Activated CD4-positive, alpha-beta memory T cell treated with anti-CD3 and anti-CD28 coated beads, Interleukin-2, amount 10 ng/mL, durations not matched to agents 7 days and 5 days (primary cell): ENCODE results near the gene OR10H4. TPM values are rescaled to one million over a fixed set of nuclear protein-coding genes. Genes with fewer than 3 reads are reported as not detected.
"Not testable (repeated sequence)": the region's sequence is repeated elsewhere in the genome, so short reads cannot be mapped to it uniquely, and the experiment has no call there.

ENCODE experiments used
- CTCF ChIA-PET: fragments of 350-600 bp; sonication (Branson Sonifier 250); formaldehyde crosslinking; loops from one replicate; lab custom pipeline; 2021; ENCODE audit warnings: antibody characterized with exemption, inconsistent platforms; lab: Charles Lee
- POLR2A ChIA-PET: fragments of 350-600 bp; sonication (Branson Sonifier 250); formaldehyde crosslinking; loops from one replicate; lab custom pipeline; 2021; ENCODE audit warnings: antibody characterized with exemption; lab: Charles Lee
- DNase-seq: peaks from one replicate; pipeline ENCODE4 v3.0.0-alpha.2; 2020
- H3K27ac Mint-ChIP-seq: one replicate; pipeline ENCODE4 v1.8.0; 2021; ENCODE audit warnings: mild to moderate bottlenecking, mixed read lengths
- H3K27me3 Mint-ChIP-seq: one replicate; pipeline ENCODE4 v1.8.0; 2021; ENCODE audit warnings: mixed read lengths
- H3K36me3 Mint-ChIP-seq: one replicate; pipeline ENCODE4 v1.8.0; 2021; ENCODE audit warnings: low read depth, mixed read lengths
- H3K4me1 Mint-ChIP-seq: one replicate; pipeline ENCODE4 v1.8.0; 2021; ENCODE audit warnings: mixed read lengths
- H3K4me3 Mint-ChIP-seq: one replicate; pipeline ENCODE4 v1.8.0; 2021; ENCODE audit warnings: mild to moderate bottlenecking, mixed read lengths
- H3K9me3 Mint-ChIP-seq: one replicate; pipeline ENCODE4 v1.8.0; 2021; ENCODE audit warnings: mixed read lengths
- total RNA-seq, 2 experiments: library from RNA; stranded (reverse); gene quantifications; one replicate each; pipeline ENCODE4 v1.2.3, GENCODE V29; 2021

OR10H4 gene
- total RNA-seq, 2 experiments from 2014 or later = not detected

DNA sequence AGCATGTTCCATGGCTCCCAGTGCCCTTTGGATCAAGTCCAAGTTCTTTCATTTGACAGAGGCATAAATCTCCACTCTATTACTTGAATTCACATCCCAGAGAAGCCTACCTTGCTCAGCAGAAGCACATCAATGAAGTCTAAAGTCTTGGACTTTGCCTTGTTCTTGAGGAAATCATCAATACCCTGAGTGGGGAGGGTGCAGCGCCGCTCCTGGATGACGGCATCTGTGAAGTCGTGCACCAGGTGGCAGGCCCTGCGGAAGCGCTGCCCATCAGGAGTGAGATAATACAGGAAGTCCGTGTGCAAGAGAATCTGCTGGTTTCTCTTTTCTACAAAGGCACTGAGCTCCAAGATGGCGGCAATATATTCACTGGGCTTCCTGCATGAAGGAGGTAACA is 25.1 kb upstream of the OR10H4 start:
- CTCF ChIA-PET = no interaction called here
- POLR2A ChIA-PET = no interaction called here
- Mint-ChIP-seq H3K27me3 (peaks cover 20% of the 10 kb centered on the region), H3K9me3 (no peaks in the 10 kb centered on the region), H3K36me3 (no peaks in the 10 kb centered on the region), H3K4me3 (no peak overlapping the region), H3K4me1 (no peaks in the 10 kb centered on the region), H3K27ac (no peak overlapping the region)
- no peak for DNase-seq

DNA sequence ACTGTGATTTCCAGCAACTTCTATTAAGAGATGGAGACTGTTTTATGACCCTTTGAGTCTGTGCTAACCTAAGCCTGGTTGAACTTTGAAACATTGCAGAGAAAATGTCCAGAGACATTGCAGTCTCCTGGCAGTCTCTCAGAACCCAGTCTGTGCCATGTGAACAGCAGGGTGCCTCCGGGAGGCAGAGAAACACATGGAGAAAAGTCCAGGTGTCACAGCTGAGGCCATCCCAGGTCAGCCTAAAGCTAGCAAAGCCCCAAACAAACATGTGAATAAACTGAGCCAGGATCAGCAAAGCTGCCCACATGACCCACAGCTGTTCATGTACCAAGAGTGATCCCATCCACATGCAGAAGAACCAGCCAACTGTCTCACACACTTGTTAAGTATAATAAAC is 22.3 kb upstream of the OR10H4 start:
- Mint-ChIP-seq H3K4me3 (no peak overlapping the region), H3K27me3 (peaks cover 11% of the 10 kb centered on the region), H3K27ac (no peak overlapping the region), H3K9me3 (peaks cover 11% of the 10 kb centered on the region), H3K36me3 (peaks cover 5% of the 10 kb centered on the region), H3K4me1 (no peaks in the 10 kb centered on the region)
- no peak for DNase-seq
- CTCF ChIA-PET = no interaction called here
- POLR2A ChIA-PET = no interaction called here

DNA sequence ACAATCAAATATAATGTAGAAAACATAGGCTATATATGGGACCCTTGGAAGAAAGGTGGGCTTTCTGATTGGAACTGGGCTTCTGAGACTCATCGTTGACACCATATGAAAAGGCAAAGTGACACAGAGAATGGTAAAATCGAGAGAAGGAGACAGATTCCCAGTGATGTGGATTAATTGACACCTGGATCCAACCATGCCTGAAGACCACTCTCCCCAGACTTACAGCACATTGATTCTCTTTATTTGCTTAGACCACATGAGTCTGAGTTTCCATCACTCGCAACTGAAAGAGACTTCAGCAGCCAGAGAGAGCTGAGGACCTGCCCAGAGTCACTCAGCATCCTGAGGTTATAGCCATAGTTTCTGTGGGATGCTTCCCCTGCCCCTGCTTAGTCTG is 20.5 kb upstream of the OR10H4 start:
- CTCF ChIA-PET = no interaction called here

DNA sequence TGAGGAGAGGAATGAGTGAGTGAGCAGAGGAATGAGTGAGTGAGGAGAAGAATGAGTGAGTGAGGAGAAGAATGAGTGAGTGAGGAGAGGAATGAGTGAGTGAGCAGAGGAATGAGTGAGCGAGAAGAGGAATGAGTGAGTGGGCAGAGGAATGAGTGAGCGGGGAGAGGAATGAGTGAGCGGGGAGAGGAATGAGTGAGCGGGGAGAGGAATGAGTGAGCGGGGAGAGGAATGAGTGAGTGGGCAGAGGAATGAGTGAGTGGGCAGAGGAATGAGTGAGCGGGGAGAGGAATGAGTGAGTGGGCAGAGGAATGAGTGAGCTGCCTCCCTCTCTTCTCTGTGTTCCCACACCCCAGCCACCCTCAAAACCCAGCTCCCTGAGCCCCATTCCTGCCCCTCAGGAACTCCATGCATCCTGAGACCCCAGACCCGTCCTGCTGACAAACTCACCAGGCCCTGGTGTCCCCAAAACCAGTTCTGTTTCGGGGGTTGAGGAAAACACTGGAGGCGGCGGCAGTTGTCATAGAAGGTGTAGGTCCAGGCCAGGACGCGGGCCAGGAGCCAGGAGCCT is 15.0 kb upstream of the OR10H4 start:
- H3K36me3 Mint-ChIP-seq, H3K4me3 Mint-ChIP-seq, H3K4me1 Mint-ChIP-seq, POLR2A ChIA-PET, H3K27me3 Mint-ChIP-seq, H3K27ac Mint-ChIP-seq, CTCF ChIA-PET: not testable (repeated sequence)
- peak; percentile 20 for DNase-seq
- peaks cover 11% of the 10 kb centered on the region for H3K9me3 Mint-ChIP-seq

More for the DNA sequence above, 20.5 kb upstream of the OR10H4 start:
- H3K4me3 Mint-ChIP-seq = no peak overlapping the region
- no peak overlapping the region for H3K27ac Mint-ChIP-seq
- peaks cover 11% of the 10 kb centered on the region for H3K9me3 Mint-ChIP-seq
- H3K36me3 Mint-ChIP-seq = peaks cover 5% of the 10 kb centered on the region
- DNase-seq = no peak
- peaks cover 10% of the 10 kb centered on the region for H3K27me3 Mint-ChIP-seq
- POLR2A ChIA-PET = no interaction called here
- H3K4me1 Mint-ChIP-seq = no peaks in the 10 kb centered on the region

DNA sequence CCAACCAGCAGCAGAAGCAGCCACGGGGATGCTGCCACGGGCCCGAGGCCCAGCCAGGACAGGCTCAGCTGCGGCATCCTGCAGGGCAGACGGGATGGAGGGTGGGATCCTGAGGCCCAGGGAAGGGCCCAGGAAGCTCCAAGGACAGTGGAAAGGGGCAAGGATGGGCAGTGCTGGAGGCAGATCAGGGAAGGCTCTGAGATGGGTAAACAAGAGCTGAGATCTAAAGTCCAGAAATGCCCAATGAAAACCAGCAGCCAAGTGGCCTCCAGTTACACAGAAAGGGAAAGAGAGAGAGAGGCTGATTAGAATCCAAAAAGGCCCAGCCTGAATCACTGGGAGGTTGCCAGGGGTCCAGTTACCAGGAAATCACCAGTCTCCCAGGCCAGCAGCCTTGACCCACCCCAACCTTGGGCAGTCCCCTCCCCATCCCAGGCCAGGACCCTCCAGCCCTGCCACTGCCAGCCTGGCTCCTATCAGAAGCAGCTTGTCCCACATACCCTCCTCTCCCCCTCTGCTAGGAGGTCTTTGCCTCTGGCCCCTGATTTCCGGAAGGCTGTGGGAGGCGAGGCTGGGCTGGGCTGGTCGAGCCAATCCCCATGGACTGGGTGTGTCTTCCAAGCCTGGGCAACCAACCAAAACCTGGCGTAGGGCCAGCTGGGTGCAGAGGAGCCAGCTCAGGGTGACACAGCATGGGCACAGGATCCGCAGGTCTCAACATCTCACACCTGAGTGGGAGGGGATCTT is 14.3 kb upstream of the OR10H4 start, which contains the start of gene CYP4F11:
Gene CYP4F11 (minus strand): TSS at position 198 of the 747 bp plus-strand sequence. CDS start 121 bp downstream, at position 77.
- Mint-ChIP-seq H3K36me3 (peaks cover 5% of the 10 kb centered on the region), H3K4me1 (no peaks in the 10 kb centered on the region), H3K4me3 (no peak within 1 kb of the TSS), H3K27me3 (peaks cover 7% of the 10 kb centered on the region), H3K27ac (no peak within 1 kb of the TSS), H3K9me3 (peaks cover 11% of the 10 kb centered on the region)
- DNase-seq = no peak
- ChIA-PET CTCF (no interaction called here), POLR2A (no interaction called here)

DNA sequence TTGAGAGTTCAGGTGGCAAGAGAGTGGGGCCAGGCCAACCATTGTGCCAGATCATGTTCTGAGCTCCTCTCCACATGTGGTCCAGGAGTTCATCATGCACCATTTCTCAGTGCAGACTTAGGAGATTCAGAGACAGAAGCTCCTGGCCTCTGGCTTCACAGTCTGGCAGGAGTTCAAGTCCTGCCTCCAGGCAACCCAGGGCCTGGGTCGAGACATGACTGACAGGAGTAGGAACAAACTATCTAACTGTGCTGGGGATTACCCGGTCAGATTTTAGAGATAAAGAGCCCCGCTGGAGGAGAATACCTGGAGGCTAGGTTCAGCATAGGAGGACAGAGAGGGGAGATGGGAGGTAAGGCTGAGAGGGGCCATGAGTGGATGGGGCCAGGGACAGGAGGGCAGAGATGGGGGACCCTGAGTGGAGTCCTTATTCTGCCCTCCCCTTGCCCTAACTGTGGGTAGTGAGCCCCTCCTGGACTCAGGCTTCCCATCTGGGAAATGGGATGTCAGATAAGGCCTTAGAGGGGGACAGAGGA is 13.6 kb upstream of the OR10H4 start:
- H3K27ac Mint-ChIP-seq = no peak overlapping the region
- H3K4me1 Mint-ChIP-seq = no peaks in the 10 kb centered on the region
- DNase-seq = no peak
- ChIA-PET POLR2A (no interaction called here), CTCF (no interaction called here)
- H3K36me3 Mint-ChIP-seq = peaks cover 5% of the 10 kb centered on the region
- H3K4me3 Mint-ChIP-seq = no peak overlapping the region
- H3K27me3 Mint-ChIP-seq = peaks cover 7% of the 10 kb centered on the region
- H3K9me3 Mint-ChIP-seq = peaks cover 7% of the 10 kb centered on the region

DNA sequence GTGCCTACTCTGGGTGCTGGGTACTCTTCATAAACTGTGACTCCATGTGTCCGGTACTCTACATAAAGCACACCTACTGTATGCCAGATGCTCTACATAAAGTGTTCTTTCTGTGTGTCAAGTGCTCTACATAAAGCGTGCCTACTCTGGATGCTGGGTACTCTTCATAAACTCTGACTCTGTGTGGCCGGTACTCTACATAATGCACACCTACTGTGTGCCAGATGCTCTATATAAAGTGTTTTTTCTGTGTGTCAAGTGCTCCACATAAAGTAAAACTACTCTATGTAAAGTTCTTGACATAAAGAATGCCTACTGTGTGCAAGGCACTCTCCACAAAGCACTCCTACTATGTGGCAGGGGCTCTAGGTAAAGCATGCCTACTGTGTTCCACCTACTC is 12.6 kb upstream of the OR10H4 start:
- no peaks in the 10 kb centered on the region for H3K4me1 Mint-ChIP-seq
- POLR2A ChIA-PET = no interaction called here
- no peak for DNase-seq
- peaks cover 3% of the 10 kb centered on the region for H3K27me3 Mint-ChIP-seq
- H3K36me3 Mint-ChIP-seq = peaks cover under 1% of the 10 kb centered on the region
- H3K27ac Mint-ChIP-seq = no peak overlapping the region
- H3K4me3 Mint-ChIP-seq = no peak overlapping the region
- CTCF ChIA-PET = no interaction called here
- peaks cover 2% of the 10 kb centered on the region for H3K9me3 Mint-ChIP-seq

DNA sequence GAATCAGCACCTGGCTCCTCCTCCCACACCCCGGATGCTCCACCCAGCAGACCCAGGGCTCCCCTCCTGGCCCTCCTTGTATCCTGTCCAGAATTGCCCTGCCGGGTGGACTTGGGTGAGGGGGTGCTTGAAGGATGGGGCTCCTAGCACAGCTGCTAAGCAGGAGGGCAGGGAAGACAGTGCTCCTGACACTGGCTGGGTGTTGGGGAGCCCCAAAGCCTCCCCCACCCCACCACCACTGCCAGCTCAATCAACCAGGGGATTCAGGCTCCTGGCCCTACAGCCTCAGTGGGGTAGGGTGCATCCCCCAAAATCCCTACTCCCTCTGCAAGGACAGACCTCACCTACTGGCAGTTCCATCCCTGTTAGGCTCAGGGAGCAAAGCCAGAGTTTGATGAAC is 11.9 kb upstream of the OR10H4 start:
- Mint-ChIP-seq H3K4me1 (no peaks in the 10 kb centered on the region), H3K9me3 (no peaks in the 10 kb centered on the region), H3K27ac (no peak overlapping the region), H3K27me3 (peaks cover 5% of the 10 kb centered on the region), H3K36me3 (no peaks in the 10 kb centered on the region), H3K4me3 (no peak overlapping the region)
- ChIA-PET CTCF (no interaction called here), POLR2A (no interaction called here)
- DNase-seq = no peak

DNA sequence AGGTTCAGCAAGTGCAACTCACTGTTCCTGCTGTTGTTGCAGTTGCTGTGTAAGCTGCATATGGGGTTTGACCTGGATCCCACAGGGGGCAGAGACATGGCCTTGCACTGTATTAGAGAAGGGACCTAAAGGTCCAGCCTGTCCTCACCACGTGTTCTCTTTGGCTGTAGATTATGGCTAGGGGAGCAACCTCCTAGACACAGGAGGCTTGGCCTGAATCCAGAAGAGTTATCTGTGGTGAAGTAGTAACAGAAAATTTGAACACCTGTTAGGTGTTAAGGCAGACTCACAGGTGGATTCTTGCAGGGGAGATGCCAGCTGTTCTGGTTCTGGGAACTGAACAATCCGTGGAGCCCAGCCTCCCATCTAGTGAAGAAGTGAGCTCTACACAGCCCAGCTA is 11.0 kb upstream of the OR10H4 start:
- peaks cover 8% of the 10 kb centered on the region for H3K27me3 Mint-ChIP-seq
- no peak for DNase-seq
- POLR2A ChIA-PET = no interaction called here
- no peaks in the 10 kb centered on the region for H3K36me3 Mint-ChIP-seq
- H3K9me3 Mint-ChIP-seq = no peaks in the 10 kb centered on the region
- H3K4me3 Mint-ChIP-seq = no peak overlapping the region
- CTCF ChIA-PET = no interaction called here
- no peaks in the 10 kb centered on the region for H3K4me1 Mint-ChIP-seq
- H3K27ac Mint-ChIP-seq = no peak overlapping the region

DNA sequence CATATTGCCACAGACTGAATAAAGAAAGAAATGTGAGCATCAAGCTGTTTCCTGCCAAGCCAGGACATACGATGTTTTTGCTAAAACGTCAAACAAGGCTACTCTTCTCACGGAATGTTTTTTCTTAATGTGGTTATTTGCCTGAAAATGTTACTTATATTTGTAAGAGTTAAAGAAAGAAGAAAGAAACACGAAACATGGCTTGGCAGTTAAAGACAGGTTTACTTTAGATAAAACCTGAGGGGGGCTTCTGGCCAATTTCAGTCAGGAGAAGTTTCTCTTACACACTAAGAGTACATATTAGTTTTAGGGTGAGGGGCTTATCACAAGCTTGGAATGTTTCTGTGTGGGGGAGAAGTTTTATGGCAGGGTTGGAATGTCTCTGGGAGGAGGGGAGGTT is 4.4 kb upstream of the OR10H4 start:
- H3K27me3 Mint-ChIP-seq = peaks cover 24% of the 10 kb centered on the region
- peaks cover 5% of the 10 kb centered on the region for H3K36me3 Mint-ChIP-seq
- no peak for DNase-seq
- ChIA-PET CTCF (no interaction called here), POLR2A (no interaction called here)
- no peaks in the 10 kb centered on the region for H3K4me1 Mint-ChIP-seq
- no peak overlapping the region for H3K4me3 Mint-ChIP-seq
- peaks cover 11% of the 10 kb centered on the region for H3K9me3 Mint-ChIP-seq
- H3K27ac Mint-ChIP-seq = no peak overlapping the region

DNA sequence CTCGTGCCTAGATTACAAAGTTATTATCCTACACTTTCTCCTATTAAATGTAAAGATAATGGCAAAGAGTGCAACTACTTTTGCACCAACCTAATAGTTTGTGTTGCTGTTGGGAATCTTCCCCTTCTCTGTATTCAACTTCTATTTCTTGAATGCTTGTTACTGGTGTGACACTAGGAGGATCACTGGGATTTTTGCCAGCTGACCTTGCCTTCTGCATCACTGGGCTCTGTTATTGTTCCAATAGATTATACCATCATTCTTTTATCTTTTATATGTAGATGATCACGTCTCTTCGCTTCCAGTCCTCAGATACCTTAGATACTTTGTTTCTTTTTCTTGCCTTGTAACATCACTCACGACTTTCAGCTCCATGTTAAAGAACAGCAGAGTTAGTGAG is 3.5 kb upstream of the OR10H4 start:
- CTCF ChIA-PET = no interaction called here
- POLR2A ChIA-PET = no interaction called here
- peaks cover 12% of the 10 kb centered on the region for H3K9me3 Mint-ChIP-seq
- H3K4me3 Mint-ChIP-seq = no peak overlapping the region
- peaks cover 5% of the 10 kb centered on the region for H3K36me3 Mint-ChIP-seq
- peaks cover 25% of the 10 kb centered on the region for H3K27me3 Mint-ChIP-seq
- H3K4me1 Mint-ChIP-seq = no peaks in the 10 kb centered on the region
- H3K27ac Mint-ChIP-seq = no peak overlapping the region
- DNase-seq = no peak

DNA sequence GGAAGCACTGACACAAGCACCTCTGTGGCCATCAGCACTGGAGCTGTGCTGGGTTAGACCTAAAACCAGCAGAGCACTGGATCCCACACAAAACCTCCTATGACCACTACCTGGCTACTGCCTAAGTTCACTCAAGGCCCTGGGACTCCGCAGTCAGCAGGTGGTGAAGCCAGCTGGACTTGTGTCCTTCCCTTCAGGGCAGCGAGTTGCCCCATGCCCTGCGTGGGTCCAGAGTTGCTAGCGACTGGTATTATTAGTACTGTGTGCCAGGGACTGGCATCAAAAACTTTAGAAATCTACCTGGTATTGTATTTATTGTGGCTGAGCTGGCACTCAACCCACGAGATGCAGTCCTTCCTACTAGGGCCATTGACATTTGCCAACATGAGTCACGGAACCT is 6.0 kb downstream of the OR10H4 start:
- Mint-ChIP-seq H3K27ac (no peak overlapping the region), H3K4me3 (no peak overlapping the region)
- POLR2A ChIA-PET = no interaction called here

DNA sequence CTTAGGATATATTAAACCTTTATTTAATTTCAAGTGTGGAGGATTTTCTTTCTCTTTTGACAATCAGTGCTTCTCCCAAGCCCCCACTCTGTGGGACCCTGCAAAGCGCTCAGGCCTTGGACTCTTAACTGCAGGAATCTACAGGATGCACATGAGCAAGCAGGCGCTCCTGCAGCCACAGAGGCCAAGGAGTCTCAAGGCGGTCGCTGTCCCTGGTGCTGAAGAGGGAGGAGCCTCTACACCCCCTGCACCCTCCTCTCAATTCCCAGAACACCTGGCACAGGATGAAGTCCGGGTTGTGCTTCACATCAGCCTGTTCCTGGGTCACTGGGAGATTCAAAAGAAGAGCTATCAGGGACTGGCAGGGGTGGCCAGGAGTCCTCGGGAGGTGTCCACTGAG is 13.5 kb downstream of the OR10H4 start:
- H3K36me3 Mint-ChIP-seq = no peaks in the 10 kb centered on the region

More for the DNA sequence above, 6.0 kb downstream of the OR10H4 start:
- Mint-ChIP-seq H3K9me3 (no peaks in the 10 kb centered on the region), H3K36me3 (no peaks in the 10 kb centered on the region), H3K4me1 (no peaks in the 10 kb centered on the region), H3K27me3 (peaks cover 22% of the 10 kb centered on the region)
- CTCF ChIA-PET = no interaction called here
- DNase-seq = no peak

More for the DNA sequence above, 13.5 kb downstream of the OR10H4 start:
- no peaks in the 10 kb centered on the region for H3K4me1 Mint-ChIP-seq
- H3K9me3 Mint-ChIP-seq = no peaks in the 10 kb centered on the region
- no peak overlapping the region for H3K4me3 Mint-ChIP-seq
- H3K27ac Mint-ChIP-seq = no peak overlapping the region
- ChIA-PET POLR2A (no interaction called here), CTCF (interaction anchor here (0.6 kb wide), 1 partner anchor 286 kb away, joined by 3 read pairs; no protein-coding TSS in a partner anchor)
- peak; percentile 18 for DNase-seq
- H3K27me3 Mint-ChIP-seq = peaks cover 3% of the 10 kb centered on the region
